AG09309 (cell line): ENCODE measurements around the gene FAM131B.

Experiments used
- DNase-seq: peaks from one replicate; pipeline ENCODE4 v3.0.0-alpha.2; 2010; ENCODE audit warnings: low read depth
- H3K4me3 ChIP-seq: 2 replicates; pipeline ENCODE4 v1.5.1; 2011; ENCODE audit warnings: mild to moderate bottlenecking, low read depth, low read length, moderate library complexity; ENCODE audit not compliant: control insufficient read depth
- CTCF ChIP-seq: IDR thresholded peaks from 2 replicates; pipeline ENCODE4 v1.5.1; 2011; ENCODE audit warnings: mild to moderate bottlenecking, low read depth, low read length, inconsistent platforms; ENCODE audit not compliant: insufficient read depth, control insufficient read depth; ENCODE audit errors: missing control alignments

Gene FAM131B

GRCh38 chr7:143367972-143368371, 5.5 kb upstream of the FAM131B start:
- no peak for TF ChIP-seq CTCF
- no peak for DNase-seq
- H3K4me3 ChIP-seq = no peak overlapping the region

GRCh38 chr7:143363016-143363937, 764 bp upstream of the FAM131B start:
- DNase-seq = no peak
- H3K4me3 ChIP-seq = peak overlapping the region; percentile 2
- TF ChIP-seq CTCF = no peak

- no peak for TF ChIP-seq CTCF
- H3K4me3 ChIP-seq = peak overlapping the region; percentile 56
- no peak for DNase-seq
Observed at GRCh38 chr7:143361552-143362130, 872 bp downstream of the FAM131B start.

- no peak overlapping the region for H3K4me3 ChIP-seq
- DNase-seq = no peak
- no peak for TF ChIP-seq CTCF
Observed at GRCh38 chr7:143360788-143361551, 1.5 kb downstream of the FAM131B start.

- no peak for TF ChIP-seq CTCF
- DNase-seq = no peak
- no peak overlapping the region for H3K4me3 ChIP-seq
Observed at GRCh38 chr7:143359771-143360353, 2.7 kb downstream of the FAM131B start.

GRCh38 chr7:143358626-143359025, 3.9 kb downstream of the FAM131B start:
- no peak for DNase-seq
- no peak overlapping the region for H3K4me3 ChIP-seq
- TF ChIP-seq CTCF = no peak
